IPS-18c (cell line): ENCODE results near the gene GRIN1.

Source experiments
- H3K4me3 ChIP-seq: 2 replicates; pipeline ENCODE4 v1.7.0; 2013; ENCODE audit warnings: low read depth, mild to moderate bottlenecking, low read length, moderate library complexity; ENCODE audit not compliant: insufficient read depth
- H3K9me3 ChIP-seq: one replicate; pipeline ENCODE4 v1.6.1; 2013; ENCODE audit warnings: mild to moderate bottlenecking, low read length, moderate library complexity; ENCODE audit not compliant: control insufficient read depth, insufficient read depth

Gene GRIN1

DNA sequence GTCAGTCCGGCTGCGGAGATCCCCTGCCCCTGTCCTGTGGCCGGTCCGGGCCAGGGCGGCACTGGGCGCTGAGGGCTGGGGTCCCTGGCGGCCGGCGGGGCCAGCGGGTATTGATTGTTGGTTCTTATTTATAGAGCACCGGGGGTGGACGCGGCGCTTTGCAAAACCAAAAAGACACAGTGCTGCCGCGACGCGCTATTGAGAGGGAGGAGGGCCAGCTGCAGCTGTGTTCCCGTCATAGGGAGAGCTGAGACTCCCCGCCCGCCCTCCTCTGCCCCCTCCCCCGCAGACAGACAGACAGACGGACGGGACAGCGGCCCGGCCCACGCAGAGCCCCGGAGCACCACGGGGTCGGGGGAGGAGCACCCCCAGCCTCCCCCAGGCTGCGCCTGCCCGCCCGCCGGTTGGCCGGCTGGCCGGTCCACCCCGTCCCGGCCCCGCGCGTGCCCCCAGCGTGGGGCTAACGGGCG lies 28.4 kb downstream of the GRIN1 start:
- H3K4me3 ChIP-seq = no peak overlapping the region
- H3K9me3 ChIP-seq = no peaks in the 10 kb centered on the region

DNA sequence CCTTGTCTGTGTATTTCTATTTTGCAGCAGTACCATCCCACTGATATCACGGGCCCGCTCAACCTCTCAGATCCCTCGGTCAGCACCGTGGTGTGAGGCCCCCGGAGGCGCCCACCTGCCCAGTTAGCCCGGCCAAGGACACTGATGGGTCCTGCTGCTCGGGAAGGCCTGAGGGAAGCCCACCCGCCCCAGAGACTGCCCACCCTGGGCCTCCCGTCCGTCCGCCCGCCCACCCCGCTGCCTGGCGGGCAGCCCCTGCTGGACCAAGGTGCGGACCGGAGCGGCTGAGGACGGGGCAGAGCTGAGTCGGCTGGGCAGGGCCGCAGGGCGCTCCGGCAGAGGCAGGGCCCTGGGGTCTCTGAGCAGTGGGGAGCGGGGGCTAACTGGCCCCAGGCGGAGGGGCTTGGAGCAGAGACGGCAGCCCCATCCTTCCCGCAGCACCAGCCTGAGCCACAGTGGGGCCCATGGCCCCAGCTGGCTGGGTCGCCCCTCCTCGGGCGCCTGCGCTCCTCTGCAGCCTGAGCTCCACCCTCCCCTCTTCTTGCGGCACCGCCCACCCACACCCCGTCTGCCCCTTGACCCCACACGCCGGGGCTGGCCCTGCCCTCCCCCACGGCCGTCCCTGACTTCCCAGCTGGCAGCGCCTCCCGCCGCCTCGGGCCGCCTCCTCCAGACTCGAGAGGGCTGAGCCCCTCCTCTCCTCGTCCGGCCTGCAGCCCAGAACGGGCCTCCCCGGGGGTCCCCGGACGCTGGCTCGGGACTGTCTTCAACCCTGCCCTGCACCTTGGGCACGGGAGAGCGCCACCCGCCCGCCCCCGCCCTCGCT lies 29.0 kb downstream of the GRIN1 start:
- H3K9me3 ChIP-seq = no peaks in the 10 kb centered on the region
- H3K4me3 ChIP-seq = peak overlapping the region; percentile 34

GRCh38 chr9:137168573-137168903 lies 29.6 kb downstream of the GRIN1 start:
- Histone ChIP-seq H3K9me3 (no peaks in the 10 kb centered on the region), H3K4me3 (peak overlapping the region; percentile 62)

DNA sequence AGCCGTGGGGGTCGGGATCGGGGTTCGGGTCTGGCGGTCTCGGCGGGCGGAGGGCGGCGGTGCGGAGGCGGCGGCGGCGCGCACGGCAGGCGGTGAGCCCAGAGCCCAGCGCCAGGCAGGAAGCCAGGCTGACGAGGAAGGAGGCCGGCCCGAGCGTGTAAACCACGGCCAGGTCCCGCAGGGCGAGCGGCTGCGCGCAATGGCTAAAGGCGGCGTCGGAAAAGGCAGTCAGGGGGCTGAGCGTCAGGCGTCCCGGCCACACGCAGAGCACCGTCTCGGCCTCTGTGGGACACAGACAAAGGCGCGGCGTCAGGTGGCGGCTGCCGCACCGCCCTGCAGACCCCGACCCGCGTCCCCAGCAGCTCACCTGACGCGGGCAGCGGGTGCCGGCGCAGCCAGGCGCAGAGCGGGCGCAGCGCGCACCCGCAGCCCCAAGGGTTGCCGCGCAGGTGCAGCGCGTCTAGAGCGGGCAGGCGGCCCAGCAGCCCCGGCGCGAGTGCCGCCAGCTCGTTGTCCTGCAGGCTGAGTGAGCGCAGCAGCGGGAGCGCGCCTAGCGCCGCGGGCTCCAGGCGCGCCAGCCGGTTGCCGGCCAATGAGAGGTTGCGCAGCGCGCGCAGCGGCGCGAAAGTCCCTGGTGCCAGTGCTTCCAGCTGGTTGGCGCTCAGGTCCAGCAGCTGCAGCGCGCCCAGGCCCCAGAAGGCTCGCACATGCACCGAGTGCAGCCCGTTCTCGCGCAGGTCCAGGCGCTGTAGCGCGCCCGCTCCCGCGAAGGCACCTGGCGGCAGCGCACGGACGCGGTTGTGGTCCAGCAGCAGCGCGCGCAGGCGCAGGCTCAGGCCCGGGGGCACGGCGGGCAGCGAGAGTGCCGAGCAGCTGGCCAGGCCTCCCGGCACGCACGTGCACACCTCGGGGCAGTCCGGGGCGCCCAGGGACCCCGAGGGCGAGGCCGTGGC lies 30.2 kb downstream of the GRIN1 start:
- H3K4me3 ChIP-seq = peak overlapping the region; percentile 62

GRCh38 chr9:137169896-137170358 lies 31.0 kb downstream of the GRIN1 start, which contains the start of gene LRRC26:
Gene LRRC26, minus strand, starts transcription at chr9:137170051. Its CDS starts 108 bp downstream, at chr9:137169943.
- Histone ChIP-seq H3K9me3 (no peaks in the 10 kb centered on the region), H3K4me3 (peak within 1 kb of the TSS; percentile 62)

More for the DNA sequence above, 30.2 kb downstream of the GRIN1 start:
- no peaks in the 10 kb centered on the region for H3K9me3 ChIP-seq

DNA sequence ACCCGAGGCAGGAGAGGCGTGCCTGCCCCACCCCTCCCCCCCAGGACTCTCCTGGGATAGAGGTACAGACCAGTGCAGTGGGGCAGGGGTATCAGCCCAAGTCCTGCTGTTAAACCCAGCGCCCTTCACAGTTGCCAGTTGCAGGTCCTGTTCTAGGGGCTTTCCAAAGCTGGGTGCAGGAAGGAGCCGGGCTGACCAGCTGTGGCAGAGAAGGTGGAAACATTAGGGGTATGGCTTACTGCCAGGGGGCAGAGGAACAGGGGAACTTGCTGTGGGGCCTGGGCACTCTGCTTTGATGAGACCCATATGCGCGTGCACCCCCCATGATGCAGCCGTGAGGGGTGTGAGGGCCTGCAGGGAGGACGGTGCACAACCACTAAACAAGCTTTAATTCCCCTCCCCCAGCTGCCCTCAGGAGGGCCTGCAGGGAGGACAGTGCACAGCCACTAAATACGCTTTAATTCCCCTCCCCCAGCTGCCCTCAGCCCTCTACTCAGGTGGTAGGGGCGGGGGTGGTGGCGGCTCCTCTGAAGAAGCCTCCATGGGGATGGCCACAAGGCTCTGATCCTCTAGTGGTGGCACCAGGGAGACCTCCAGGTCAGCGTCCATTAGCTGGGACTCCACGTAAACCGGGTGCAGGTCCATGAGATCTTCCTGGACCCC lies 31.7 kb downstream of the GRIN1 start:
- H3K4me3 ChIP-seq = no peak overlapping the region
- no peaks in the 10 kb centered on the region for H3K9me3 ChIP-seq

DNA sequence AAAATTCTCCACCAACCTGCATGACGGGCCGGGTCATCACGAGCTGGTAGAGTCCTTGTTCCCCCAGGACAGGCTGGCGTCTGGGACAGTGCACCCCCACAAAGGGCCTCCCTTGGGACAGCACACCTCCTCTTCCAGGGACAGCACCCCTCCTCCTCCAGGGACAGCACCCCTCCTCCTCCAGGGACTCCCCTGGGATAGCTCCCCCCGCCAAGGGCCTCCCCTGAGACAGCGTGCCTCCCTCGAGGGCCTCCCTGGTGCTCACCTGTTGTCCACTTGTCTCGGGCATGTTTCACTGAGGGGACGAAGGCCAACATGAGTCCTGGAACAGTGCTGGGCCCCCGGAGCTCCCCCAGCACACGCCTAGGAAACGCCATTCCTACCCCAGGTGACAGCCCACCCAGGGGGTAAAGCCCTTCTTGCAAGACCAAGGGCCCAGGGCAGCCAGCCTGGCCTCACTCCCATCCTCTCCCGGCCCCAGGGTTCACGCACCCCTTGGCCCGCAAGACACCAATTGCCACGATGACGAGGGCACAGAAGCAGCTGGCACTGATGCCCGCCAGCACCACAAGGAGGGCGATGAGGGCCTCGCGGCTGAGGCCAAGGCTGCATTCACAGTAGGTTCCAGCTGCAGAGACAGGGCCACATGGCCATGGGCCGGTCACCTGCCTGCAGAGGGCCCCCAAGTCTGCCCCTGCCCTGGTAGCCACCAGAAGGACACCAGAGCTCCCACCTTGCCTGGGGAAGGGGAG lies 32.4 kb downstream of the GRIN1 start:
- Histone ChIP-seq H3K4me3 (no peak overlapping the region), H3K9me3 (no peaks in the 10 kb centered on the region)

GRCh38 chr9:137172901-137173795 lies 34.2 kb downstream of the GRIN1 start:
- H3K4me3 ChIP-seq = no peak overlapping the region

GRCh38 chr9:137173796-137174664 lies 35.1 kb downstream of the GRIN1 start:
- Histone ChIP-seq H3K9me3 (no peaks in the 10 kb centered on the region), H3K4me3 (no peak overlapping the region)

More at GRCh38 chr9:137172901-137173795, 34.2 kb downstream of the GRIN1 start:
- H3K9me3 ChIP-seq = no peaks in the 10 kb centered on the region

- H3K4me3 ChIP-seq = no peak overlapping the region; the same call in 1 of the 2 replicates
- no peaks in the 10 kb centered on the region for H3K9me3 ChIP-seq
Measured at GRCh38 chr9:137174722-137175293, 35.9 kb downstream of the GRIN1 start.

DNA sequence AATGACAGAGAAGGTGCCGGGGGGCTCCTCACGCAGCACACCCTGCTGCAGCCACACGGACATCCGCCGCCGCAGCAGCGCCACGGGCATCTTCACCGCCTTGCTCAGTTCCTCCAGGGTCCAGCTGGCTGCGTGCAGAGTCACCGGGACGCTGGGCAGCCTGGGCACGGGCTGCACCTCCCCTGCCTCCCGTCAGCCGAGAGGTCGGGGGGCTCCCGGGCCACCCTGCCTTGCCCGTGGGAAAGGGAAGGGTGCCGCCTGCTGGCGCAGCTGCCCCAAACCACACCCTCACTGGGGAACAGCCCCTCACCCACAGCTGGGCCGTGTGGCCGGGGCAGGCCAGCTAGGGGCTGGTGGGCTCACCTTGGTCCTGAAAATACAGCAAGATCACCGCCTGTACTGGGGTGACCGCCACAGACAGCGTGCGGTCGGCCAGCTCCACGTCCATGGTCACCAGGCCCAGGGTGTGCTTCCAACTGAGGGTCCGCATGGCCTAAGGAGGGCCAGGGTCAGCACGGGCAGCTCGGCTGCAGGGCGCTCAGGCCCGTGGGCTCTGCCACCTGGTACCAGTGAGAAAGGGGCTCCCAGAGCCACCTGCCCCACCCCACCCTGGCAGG lies 36.5 kb downstream of the GRIN1 start:
- Histone ChIP-seq H3K9me3 (no peaks in the 10 kb centered on the region), H3K4me3 (no peak overlapping the region; the same call in 1 of the 2 replicates)

- Histone ChIP-seq H3K4me3 (no peak overlapping the region), H3K9me3 (no peaks in the 10 kb centered on the region)
Measured at GRCh38 chr9:137176302-137177182, 37.6 kb downstream of the GRIN1 start.

GRCh38 chr9:137178201-137178938 lies 39.4 kb downstream of the GRIN1 start:
- Histone ChIP-seq H3K4me3 (no peak overlapping the region), H3K9me3 (no peaks in the 10 kb centered on the region)
